ENCODE results near the gene MKRN2. TPM values are rescaled to one million over a fixed set of nuclear protein-coding genes. Genes with fewer than 3 reads are reported as not detected.

The MKRN2 gene
- total RNA-seq (2013) = 22.2 TPM
- polyA plus RNA-seq = 10 to 100 TPM; 18.2 to 30.9 (median 29.6) TPM
- 10.1 and 15.0 TPM in 2 replicates for polyA minus RNA-seq
- 8.2 to 42.9 (median 28.0) reads per million in 11 experiments for total RNA-seq

GRCh38 chr3:12556690-12557472 is at the start of gene MKRN2:
Gene MKRN2 (plus strand): TSS chr3:12557087. CDS start chr3:12557151, 64 bp downstream.
- peaks cover 35 to 37% of the 10 kb centered on the region in 2 donors for H3K4me1 ChIP-seq (ENCODE audit: control insufficient read depth in 1 of 2, insufficient read depth in 2 of 2, low read length in 2 of 2)
- WGBS (ENCODE audit: insufficient coverage) = under 1% methylated on average over 77 of the region's 77 CpGs

More at GRCh38 chr3:12556690-12557472, at the start of gene MKRN2:
- Mint-ChIP-seq H3K9me3 (no peaks in the 10 kb centered on the region), H3K27me3 (ENCODE audit: low read depth in 3 of 3) (peaks cover 19 to 39% (median 30%) of the 10 kb centered on the region in 3 donors), H3K27ac (peak within 1 kb of the TSS; percentile 89 to 96 (median 93)), H3K4me1 (peaks cover 52% of the 10 kb centered on the region), H3K4me3 (peak within 1 kb of the TSS; percentile 83 to 97), H3K36me3 (no peaks in the 10 kb centered on the region)
- peak within 1 kb of the TSS; percentile 93 for H3K4me2 ChIP-seq (replicated peaks; ENCODE audit: extremely low read depth, low read length, poor library complexity, severe bottlenecking)
- no peak for TF ChIP-seq CTCF (IDR thresholded peaks at IDR 0.05)
- DNase-seq = peak; percentile 82 to 83 (median 82)
- H3K27me3 ChIP-seq (ENCODE audit: control insufficient read depth in 2 of 2, insufficient read depth in 2 of 2, low read length in 2 of 2) = peaks cover 2 to 7% of the 10 kb centered on the region in 2 donors
- peaks cover 31% of the 10 kb centered on the region for H4K20me1 ChIP-seq (ENCODE audit: insufficient read depth, low read length)
- no peaks in the 10 kb centered on the region for H3K36me3 ChIP-seq (replicated peaks in 1 of 2; ENCODE audit: control insufficient read depth in 1 of 2, insufficient read depth in 2 of 2, low read length in 2 of 2)
- peak within 1 kb of the TSS; percentile 98 for H2AFZ ChIP-seq (ENCODE audit: insufficient read depth, low read depth, low read length, poor library complexity, severe bottlenecking)
- H3K27ac ChIP-seq (ENCODE audit: low read depth in 1 of 2, low read length in 2 of 2) = peak within 1 kb of the TSS; percentile 90 to 96
- peak within 1 kb of the TSS; percentile 48 to 89 (median 75) for H3K4me3 ChIP-seq (replicated peaks in 1 of 3; ENCODE audit: low read depth in 2 of 3, low read length in 3 of 3)
- H3K9me3 ChIP-seq (replicated peaks in 1 of 2; ENCODE audit: control insufficient read depth in 1 of 2, insufficient read depth in 1 of 2, low read length in 2 of 2) = no peaks in the 10 kb centered on the region
- peaks cover 48% of the 10 kb centered on the region for H3K79me2 ChIP-seq (ENCODE audit: insufficient read depth, low read length)
- intact Hi-C loops (cut with micrococcal nuclease) = loop anchor here in 1 of 2 donors (5.0 kb wide), 2 partner anchors 105 to 285 kb away; partner anchors contain the start of genes RAF1 and RPL32
- peak within 1 kb of the TSS; percentile 91 for H3K9ac ChIP-seq (ENCODE audit: insufficient read depth, low read length, poor library complexity, severe bottlenecking)
